ENCODE results near the gene BMP2K. TPM values are rescaled to one million over a fixed set of nuclear protein-coding genes. Genes with fewer than 3 reads are reported as not detected.
A peak's percentile ranks its signal among the peaks of the same experiment; 100 is the strongest.

The BMP2K gene
- total RNA-seq, 2 experiments from 2014 or later, result 9.6 to 11.0 TPM

DNA sequence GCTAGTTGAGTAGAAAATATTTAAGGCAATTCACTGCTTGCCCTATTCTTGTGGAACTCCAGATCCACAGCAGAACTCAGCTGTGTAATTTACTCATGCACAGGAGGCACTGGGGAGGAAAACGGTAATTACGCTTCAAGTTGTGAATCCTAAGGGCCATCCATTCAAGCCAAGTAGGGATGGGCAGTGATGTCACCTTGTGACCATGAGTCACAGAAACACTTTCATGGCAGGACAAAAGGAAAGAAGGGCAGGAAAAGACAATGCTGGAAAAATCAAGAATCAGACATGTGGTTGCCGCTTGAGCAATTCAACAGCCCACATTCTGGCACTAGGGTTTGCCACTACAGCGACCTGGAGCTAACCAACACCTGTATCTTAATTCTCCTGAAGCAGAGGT lies 161.7 kb downstream of the BMP2K start:
- Mint-ChIP-seq H3K27me3 (peaks cover 7% of the 10 kb centered on the region), H3K36me3 (peaks cover 3% of the 10 kb centered on the region), H3K27ac (no peak overlapping the region), H3K9me3 (no peaks in the 10 kb centered on the region), H3K4me1 (ENCODE audit: low read depth) (peaks cover 36% of the 10 kb centered on the region), H3K4me3 (peak overlapping the region; percentile 54)
- POLR2A ChIA-PET, result interaction anchor here (1.7 kb wide), 1 partner anchor 1122 kb away, joined by 3 read pairs; no protein-coding TSS in a partner anchor
- DNase-seq, result no peak
- intact Hi-C loops (cut with micrococcal nuclease), result loop anchor here (2.0 to 10.0 kb wide), 7 partner anchors 161 to 1351 kb away; partner anchors contain the start of genes ANTXR2 and BMP2K
- CTCF ChIA-PET, result interaction anchor here (2.9 kb wide), 1 partner anchor 15 kb away, joined by 11 read pairs; no protein-coding TSS in a partner anchor

DNA sequence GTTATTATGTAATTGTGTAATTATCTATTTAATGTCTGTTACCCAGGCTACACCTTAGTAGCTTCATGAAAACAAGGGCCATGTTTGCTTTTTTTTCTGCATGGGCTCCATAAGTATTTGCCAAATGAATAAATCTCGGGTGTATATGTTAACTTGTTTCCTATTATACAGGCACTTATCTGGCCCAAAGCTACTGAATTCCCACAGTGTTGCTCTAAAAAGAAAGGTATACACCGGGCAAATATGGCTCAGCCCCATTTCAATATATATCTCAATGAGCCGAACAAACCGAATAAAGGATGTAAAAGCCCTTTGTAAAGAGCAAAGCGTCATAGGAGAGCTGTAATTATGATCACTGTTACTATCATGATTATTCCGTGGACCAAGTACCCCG lies 162.3 kb downstream of the BMP2K start:
- H3K4me1 Mint-ChIP-seq (ENCODE audit: low read depth), result peaks cover 36% of the 10 kb centered on the region
- H3K27ac Mint-ChIP-seq, result no peak overlapping the region
- no peaks in the 10 kb centered on the region for H3K9me3 Mint-ChIP-seq
- no peak for DNase-seq
- peak overlapping the region; percentile 95 for H3K4me3 Mint-ChIP-seq
- intact Hi-C loops (cut with micrococcal nuclease), result loop anchor here (5.0 to 10.0 kb wide), 6 partner anchors 281 to 1351 kb away; partner anchors contain the start of gene ANTXR2
- ChIA-PET CTCF (interaction anchor here (1.0 to 2.9 kb wide), 5 partner anchors 12 to 1264 kb away, joined by 3 to 11 read pairs (median 5); no protein-coding TSS in a partner anchor), POLR2A (interaction anchor here (0.7 to 1.7 kb wide), 2 partner anchors 285 to 1121 kb away, joined by 3 read pairs; no protein-coding TSS in a partner anchor)
- peaks cover 10% of the 10 kb centered on the region for H3K27me3 Mint-ChIP-seq
- H3K36me3 Mint-ChIP-seq, result peaks cover 3% of the 10 kb centered on the region

DNA sequence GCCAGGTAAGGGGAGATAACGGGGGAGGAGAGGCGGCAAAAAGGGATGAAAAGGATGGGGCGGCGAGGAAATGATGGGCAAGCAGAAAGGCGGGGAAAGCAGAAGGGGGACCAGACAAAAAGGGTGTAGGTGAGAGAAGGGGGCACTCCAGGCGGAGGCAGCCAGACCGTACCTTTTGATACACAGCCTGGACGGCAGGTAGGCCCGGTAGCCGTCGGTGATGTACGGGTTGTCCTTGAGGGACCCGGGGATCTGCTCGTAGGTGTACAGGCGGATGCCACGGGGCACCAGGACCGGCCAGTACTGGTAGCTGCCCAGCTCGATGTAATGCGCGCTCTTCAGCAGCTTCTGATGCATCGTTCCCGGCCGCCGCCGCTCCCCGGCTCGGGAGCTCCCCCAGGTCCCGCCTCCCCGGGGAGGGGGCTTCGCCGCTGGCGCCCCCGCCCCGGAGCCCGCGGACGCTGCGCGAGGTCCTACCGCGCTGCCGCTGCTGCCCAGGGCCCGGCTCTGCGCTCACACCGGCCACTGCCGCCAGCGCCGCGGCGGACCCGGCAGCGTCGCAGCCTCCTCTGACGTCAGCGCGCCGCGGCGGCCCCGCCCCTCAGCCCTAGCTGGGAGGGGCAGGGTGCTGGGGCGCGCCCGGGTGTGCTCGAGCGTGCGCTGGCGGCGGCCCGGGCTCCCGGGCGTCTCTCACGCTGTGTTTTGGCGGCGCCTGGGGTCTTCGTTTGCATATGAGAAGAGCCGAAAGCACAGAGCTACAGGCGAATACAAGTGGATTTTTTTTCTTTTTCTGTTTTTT lies 162.9 kb downstream of the BMP2K start, which contains the start of gene PAQR3:
Gene PAQR3, minus strand, starts transcription at position 571 of the 799 bp plus-strand sequence. Its CDS starts 214 bp downstream, at position 357.
- POLR2A ChIA-PET, result interaction anchor here (0.7 to 1.7 kb wide), 2 partner anchors 285 to 1121 kb away, joined by 3 read pairs; no protein-coding TSS in a partner anchor
- CTCF ChIA-PET, result interaction anchor here (0.7 to 2.9 kb wide), 7 partner anchors 8 to 1263 kb away, joined by 3 to 11 read pairs (median 5); no protein-coding TSS in a partner anchor
- H3K4me1 Mint-ChIP-seq (ENCODE audit: low read depth), result peaks cover 36% of the 10 kb centered on the region
- peak; percentile 85 for DNase-seq
- peaks cover 12% of the 10 kb centered on the region for H3K27me3 Mint-ChIP-seq
- no peaks in the 10 kb centered on the region for H3K36me3 Mint-ChIP-seq
- peak within 1 kb of the TSS; percentile 95 for H3K4me3 Mint-ChIP-seq
- H3K27ac Mint-ChIP-seq, result no peak within 1 kb of the TSS
- intact Hi-C loops (cut with micrococcal nuclease), result loop anchor here (5.0 to 10.0 kb wide), 6 partner anchors 282 to 1352 kb away; partner anchors contain the start of gene ANTXR2
- H3K9me3 Mint-ChIP-seq, result no peaks in the 10 kb centered on the region

DNA sequence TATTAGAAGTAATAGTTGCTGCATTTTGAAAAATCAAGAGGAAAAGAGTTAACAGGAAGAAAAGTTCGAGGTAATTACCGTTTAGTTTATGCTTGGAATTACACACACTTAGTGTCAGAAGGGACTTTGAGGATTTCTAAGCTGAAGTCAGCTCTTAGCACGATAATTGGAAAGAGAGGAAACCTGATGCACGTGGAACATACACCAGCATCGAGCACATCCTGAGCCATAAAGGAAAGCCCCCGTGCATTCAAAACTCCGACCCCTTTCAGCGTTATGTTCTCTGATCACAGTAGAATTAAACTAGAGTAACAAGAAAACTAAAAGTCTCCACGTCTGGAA lies 163.5 kb downstream of the BMP2K start:
- intact Hi-C loops (cut with micrococcal nuclease), result loop anchor here (5.0 to 10.0 kb wide), 7 partner anchors 282 to 1352 kb away; partner anchors contain the start of gene ANTXR2
- no peak for DNase-seq
- Mint-ChIP-seq H3K4me1 (ENCODE audit: low read depth) (peaks cover 36% of the 10 kb centered on the region), H3K9me3 (no peaks in the 10 kb centered on the region), H3K27me3 (peaks cover 17% of the 10 kb centered on the region), H3K36me3 (no peaks in the 10 kb centered on the region), H3K27ac (no peak overlapping the region), H3K4me3 (peak overlapping the region; percentile 72)
- POLR2A ChIA-PET, result no interaction called here
- CTCF ChIA-PET, result interaction anchor here (0.7 to 2.9 kb wide), 7 partner anchors 8 to 1263 kb away, joined by 3 to 11 read pairs (median 5); no protein-coding TSS in a partner anchor

DNA sequence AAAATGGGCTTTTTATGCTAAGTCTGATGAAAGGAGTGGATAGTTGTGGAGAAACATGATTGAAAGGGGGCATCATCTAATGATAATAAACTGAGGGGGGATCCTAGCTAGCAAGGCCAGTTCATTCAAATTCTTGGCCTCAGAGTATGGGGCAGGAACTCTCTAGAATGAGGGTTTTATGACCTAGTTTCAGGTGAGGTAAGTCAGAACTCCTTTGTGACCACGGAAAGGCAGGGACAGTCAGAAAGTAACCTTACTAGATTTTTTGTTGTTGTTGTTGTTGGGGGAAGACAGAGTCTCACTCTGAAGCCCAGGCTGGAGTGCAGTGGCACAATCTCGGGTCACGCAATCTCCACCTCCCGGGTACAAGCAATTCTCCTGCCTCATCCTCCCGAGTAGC lies 164.6 kb downstream of the BMP2K start:
- Mint-ChIP-seq H3K36me3 (no peaks in the 10 kb centered on the region), H3K9me3 (no peaks in the 10 kb centered on the region), H3K4me3 (no peak overlapping the region), H3K4me1 (ENCODE audit: low read depth) (peaks cover 37% of the 10 kb centered on the region), H3K27me3 (peaks cover 20% of the 10 kb centered on the region), H3K27ac (no peak overlapping the region)
- ChIA-PET CTCF (interaction anchor here (1.1 kb wide), 1 partner anchor 1233 kb away, joined by 3 read pairs; no protein-coding TSS in a partner anchor), POLR2A (no interaction called here)
- DNase-seq, result no peak
- intact Hi-C loops (cut with micrococcal nuclease), result loop anchor here (10.0 kb wide), 1 partner anchor 894 kb away; no protein-coding TSS in a partner anchor

DNA sequence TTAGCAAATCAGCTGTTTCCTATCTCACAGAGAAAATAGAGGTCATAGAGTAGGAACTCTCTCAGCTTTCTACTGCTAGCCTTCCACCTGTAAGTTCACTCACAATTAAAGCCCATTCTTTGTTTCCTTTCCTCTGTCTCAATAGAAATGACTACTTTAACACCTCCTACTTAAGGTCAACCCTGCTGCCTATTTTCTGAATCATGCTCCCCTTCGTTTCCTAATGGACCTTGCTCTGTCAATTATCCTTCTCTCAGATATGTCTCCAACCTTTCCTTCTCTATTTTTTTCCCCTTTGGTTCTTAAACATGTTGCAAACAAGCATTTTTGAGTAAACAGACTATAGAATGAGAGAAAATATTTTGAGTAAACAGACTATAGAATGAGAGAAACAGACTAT lies 168.2 kb downstream of the BMP2K start:
- intact Hi-C loops (cut with micrococcal nuclease), result loop anchor here (10.0 kb wide), 1 partner anchor 890 kb away; no protein-coding TSS in a partner anchor
- ChIA-PET CTCF (interaction anchor here (0.6 to 1.4 kb wide), 2 partner anchors 9 to 1271 kb away, joined by 3 to 6 read pairs; no protein-coding TSS in a partner anchor), POLR2A (no interaction called here)
- peaks cover 21% of the 10 kb centered on the region for H3K4me1 Mint-ChIP-seq (ENCODE audit: low read depth)
- H3K27ac Mint-ChIP-seq, result no peak overlapping the region
- peaks cover 42% of the 10 kb centered on the region for H3K27me3 Mint-ChIP-seq
- no peak overlapping the region for H3K4me3 Mint-ChIP-seq
- DNase-seq, result no peak
- no peaks in the 10 kb centered on the region for H3K9me3 Mint-ChIP-seq
- H3K36me3 Mint-ChIP-seq, result no peaks in the 10 kb centered on the region

DNA sequence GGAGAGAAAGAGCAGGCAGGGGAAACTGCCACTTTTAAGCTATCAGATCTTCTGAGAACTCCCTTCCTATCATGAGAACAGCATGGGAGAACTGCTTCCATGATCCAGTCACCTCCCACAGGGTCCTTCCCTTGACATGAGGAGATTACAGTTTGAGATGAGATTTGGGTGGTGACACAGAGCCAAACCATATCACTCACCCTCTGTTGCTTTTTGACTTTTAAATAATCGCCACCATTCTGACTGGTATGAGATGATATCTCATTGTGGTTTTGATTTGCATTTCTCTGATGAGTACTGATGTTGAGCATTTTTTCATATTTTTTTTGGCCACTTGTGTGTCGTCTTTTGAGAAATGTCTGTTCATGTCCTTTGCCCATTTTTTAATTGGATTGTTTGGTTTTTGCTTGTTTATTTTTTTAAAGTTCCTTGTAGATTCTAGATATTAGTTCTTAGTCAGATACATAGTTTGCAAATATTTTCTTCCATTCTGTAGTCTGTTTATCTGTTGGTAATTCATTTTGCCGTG lies 169.6 kb downstream of the BMP2K start:
- Mint-ChIP-seq H3K27ac (no peak overlapping the region), H3K27me3 (peaks cover 42% of the 10 kb centered on the region), H3K4me1 (ENCODE audit: low read depth) (peaks cover 12% of the 10 kb centered on the region), H3K36me3 (no peaks in the 10 kb centered on the region), H3K9me3 (no peaks in the 10 kb centered on the region), H3K4me3 (no peak overlapping the region)
- ChIA-PET POLR2A (no interaction called here), CTCF (no interaction called here)
- peak; percentile 31 for DNase-seq
- intact Hi-C loops (cut with micrococcal nuclease), result loop anchor here (10.0 kb wide), 1 partner anchor 889 kb away; no protein-coding TSS in a partner anchor

DNA sequence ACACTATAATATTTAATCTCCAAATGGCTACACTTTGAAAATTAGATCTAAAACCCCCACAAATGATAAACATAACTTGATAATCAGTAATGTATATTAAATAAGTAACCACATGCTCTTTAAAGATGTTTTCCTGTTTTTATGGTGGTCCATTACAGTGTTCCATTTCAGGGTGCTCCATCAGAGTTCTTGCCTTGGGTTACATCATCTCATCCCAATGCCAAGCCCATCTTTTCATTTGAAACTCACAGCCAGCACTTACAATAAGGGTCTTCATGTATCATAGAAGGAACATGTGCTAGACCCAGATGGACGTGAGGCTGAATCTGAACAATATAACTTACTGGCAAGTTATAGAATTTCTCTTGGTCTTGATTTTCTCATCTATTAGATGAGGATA lies 173.6 kb downstream of the BMP2K start:
- H3K9me3 Mint-ChIP-seq, result no peaks in the 10 kb centered on the region
- ChIA-PET CTCF (no interaction called here), POLR2A (no interaction called here)
- peaks cover 34% of the 10 kb centered on the region for H3K27me3 Mint-ChIP-seq
- H3K27ac Mint-ChIP-seq, result no peak overlapping the region
- no peak for DNase-seq
- H3K4me1 Mint-ChIP-seq (ENCODE audit: low read depth), result peaks cover 10% of the 10 kb centered on the region
- intact Hi-C loops (cut with micrococcal nuclease), result loop anchor here (10.0 kb wide), 1 partner anchor 885 kb away; no protein-coding TSS in a partner anchor
- H3K4me3 Mint-ChIP-seq, result no peak overlapping the region
- no peaks in the 10 kb centered on the region for H3K36me3 Mint-ChIP-seq

DNA sequence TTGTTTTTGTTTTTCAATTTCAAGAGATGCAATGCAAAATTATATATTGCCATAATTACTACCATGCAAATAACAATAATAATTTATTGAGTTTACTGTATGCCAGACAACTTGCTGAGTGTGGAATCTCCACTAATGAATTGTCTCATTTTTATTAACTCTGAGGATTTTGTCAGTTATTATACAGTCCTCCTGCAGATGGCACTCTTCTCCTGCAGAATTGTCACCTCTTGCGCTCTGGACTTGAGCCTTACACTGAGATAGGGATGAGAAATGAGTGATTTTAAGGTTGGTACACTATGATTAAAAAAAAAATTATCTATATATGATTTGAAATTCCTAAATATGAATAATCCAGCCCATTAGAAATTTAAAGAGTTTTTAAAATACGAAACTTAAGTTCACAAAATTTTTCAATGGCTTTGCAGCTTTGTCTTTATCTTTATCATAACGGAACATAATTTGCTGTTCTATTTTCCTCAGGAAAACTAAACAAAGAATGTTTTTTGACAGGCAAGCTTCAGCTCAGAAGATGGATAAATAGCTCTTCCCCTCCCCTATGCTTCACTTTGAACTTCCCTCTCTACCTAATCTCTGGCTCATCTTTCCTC lies 175.8 kb downstream of the BMP2K start:
- Mint-ChIP-seq H3K27ac (no peak overlapping the region), H3K4me3 (no peak overlapping the region), H3K36me3 (no peaks in the 10 kb centered on the region), H3K4me1 (ENCODE audit: low read depth) (peaks cover 2% of the 10 kb centered on the region), H3K27me3 (peaks cover 21% of the 10 kb centered on the region), H3K9me3 (no peaks in the 10 kb centered on the region)
- intact Hi-C loops (cut with micrococcal nuclease), result loop anchor here (1.0 kb wide), 2 partner anchors 624 to 1263 kb away; no protein-coding TSS in a partner anchor
- ChIA-PET POLR2A (no interaction called here), CTCF (interaction anchor here (0.6 to 2.7 kb wide), 23 partner anchors 12 to 1411 kb away, joined by 3 to 14 read pairs (median 3); partner anchors contain the start of gene PAQR3)
- peak; percentile 38 for DNase-seq

DNA sequence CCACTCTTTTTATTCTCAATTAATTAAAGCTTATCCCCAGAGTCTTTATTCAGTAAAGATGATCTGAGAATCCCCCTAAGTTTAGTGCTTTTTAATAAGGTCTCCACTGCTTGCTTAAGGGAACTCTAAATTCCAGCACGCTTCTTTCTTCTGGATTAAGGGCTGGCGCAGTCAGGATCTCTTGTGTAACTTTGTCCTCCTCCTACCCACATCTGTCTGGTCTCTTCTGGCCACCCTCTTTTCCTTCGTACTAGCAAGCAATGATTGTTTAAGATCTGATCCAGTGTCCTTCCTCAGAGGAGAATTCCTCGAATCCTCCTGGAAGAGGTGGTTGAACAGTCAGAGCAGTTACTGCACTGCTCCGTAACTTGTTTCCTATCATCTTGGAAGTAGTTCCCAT lies 177.1 kb downstream of the BMP2K start:
- intact Hi-C loops (cut with micrococcal nuclease), result no loop called here
- POLR2A ChIA-PET, result no interaction called here
- H3K4me1 Mint-ChIP-seq (ENCODE audit: low read depth), result no peaks in the 10 kb centered on the region

DNA sequence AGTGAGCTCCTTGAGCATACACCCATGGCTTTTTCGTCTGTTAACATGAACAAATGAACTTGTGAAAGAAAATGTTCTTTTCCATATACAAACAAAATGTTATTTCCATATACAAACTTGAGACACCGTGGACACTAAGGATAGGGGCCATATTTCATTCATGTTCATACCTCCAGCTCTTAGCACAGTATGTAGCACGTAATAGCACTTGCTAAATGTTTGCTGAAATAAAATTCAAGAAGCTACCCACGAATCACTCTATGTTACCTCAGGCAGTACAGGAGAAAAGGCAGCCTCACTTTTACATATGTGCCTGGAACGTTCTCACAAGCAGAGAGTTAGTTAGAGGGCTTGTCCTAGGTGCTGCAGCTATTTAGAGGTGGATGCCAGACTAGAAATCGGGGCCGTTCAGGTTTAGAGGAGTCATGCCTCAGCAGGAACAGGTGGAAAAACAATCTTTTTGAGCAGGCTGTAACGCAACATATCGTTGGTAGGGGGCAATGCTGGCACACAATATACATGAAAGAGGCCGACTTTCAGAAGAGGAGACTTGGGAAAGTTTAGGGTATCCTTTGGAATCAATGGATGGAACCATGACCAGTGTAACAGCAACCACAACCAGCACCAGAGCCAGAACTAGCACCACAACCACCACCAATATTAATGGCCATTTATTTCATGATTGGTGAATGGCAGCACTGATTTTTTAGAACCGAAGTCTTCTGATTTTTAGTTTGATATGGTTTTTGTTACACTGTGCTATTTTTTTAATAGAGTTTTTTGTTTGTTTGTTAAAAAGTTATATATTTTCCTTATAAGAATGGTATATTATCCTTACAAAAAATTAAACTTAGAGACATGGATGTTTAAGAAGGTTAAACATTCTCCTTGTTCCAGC lies 177.9 kb downstream of the BMP2K start:
- peaks cover 13% of the 10 kb centered on the region for H3K27me3 Mint-ChIP-seq
- DNase-seq, result no peak
- CTCF ChIA-PET, result interaction anchor here (0.7 to 2.7 kb wide), 8 partner anchors 10 to 1266 kb away, joined by 3 to 14 read pairs (median 5); partner anchors contain the start of gene PAQR3
- intact Hi-C loops (cut with micrococcal nuclease), result no loop called here
- H3K4me1 Mint-ChIP-seq (ENCODE audit: low read depth), result no peaks in the 10 kb centered on the region
- no peaks in the 10 kb centered on the region for H3K9me3 Mint-ChIP-seq
- POLR2A ChIA-PET, result no interaction called here
- H3K36me3 Mint-ChIP-seq, result no peaks in the 10 kb centered on the region
- H3K27ac Mint-ChIP-seq, result no peak overlapping the region
- no peak overlapping the region for H3K4me3 Mint-ChIP-seq

More for the DNA sequence above, 177.1 kb downstream of the BMP2K start:
- CTCF ChIA-PET, result interaction anchor here (0.7 to 2.7 kb wide), 14 partner anchors 9 to 1410 kb away, joined by 3 to 14 read pairs (median 4); partner anchors contain the start of gene PAQR3
- H3K4me3 Mint-ChIP-seq, result no peak overlapping the region
- H3K27me3 Mint-ChIP-seq, result peaks cover 12% of the 10 kb centered on the region
- no peak overlapping the region for H3K27ac Mint-ChIP-seq
- DNase-seq, result no peak
- H3K9me3 Mint-ChIP-seq, result no peaks in the 10 kb centered on the region
- H3K36me3 Mint-ChIP-seq, result no peaks in the 10 kb centered on the region
